ENCODE data around the gene FBRS.
"Not testable (repeated sequence)": the region's sequence is repeated elsewhere in the genome, so short reads cannot be mapped to it uniquely, and the experiment has no call there.

FBRS gene

GRCh38 chr16:30691907-30692306 lies 33.7 kb downstream of the FBRS start:
- DNase-seq (ENCODE audit: extremely low spot score): no peak
- TF ChIP-seq SP1 (IDR thresholded peaks at IDR 0.05) (no peak), ZNF384 (IDR thresholded peaks at IDR 0.05) (no peak), NFRKB (IDR thresholded peaks at IDR 0.05) (no peak), ARNT (IDR thresholded peaks at IDR 0.05) (no peak), FOXK2 (IDR thresholded peaks at IDR 0.05) (no peak), HDGF (IDR thresholded peaks at IDR 0.05; ENCODE audit: borderline replicate concordance) (no peak), FOXA1 (IDR thresholded peaks at IDR 0.05) (no peak)
- POLR2A ChIA-PET: interaction anchor here (3.4 kb wide), 1 partner anchor 33 kb away, joined by 27 read pairs; the partner anchor contains the start of gene FBRS
- CTCF ChIA-PET: interaction anchor here (1.0 kb wide), 1 partner anchor 600 kb away, joined by 3 read pairs; the partner anchor contains the start of gene TBX6

DNA sequence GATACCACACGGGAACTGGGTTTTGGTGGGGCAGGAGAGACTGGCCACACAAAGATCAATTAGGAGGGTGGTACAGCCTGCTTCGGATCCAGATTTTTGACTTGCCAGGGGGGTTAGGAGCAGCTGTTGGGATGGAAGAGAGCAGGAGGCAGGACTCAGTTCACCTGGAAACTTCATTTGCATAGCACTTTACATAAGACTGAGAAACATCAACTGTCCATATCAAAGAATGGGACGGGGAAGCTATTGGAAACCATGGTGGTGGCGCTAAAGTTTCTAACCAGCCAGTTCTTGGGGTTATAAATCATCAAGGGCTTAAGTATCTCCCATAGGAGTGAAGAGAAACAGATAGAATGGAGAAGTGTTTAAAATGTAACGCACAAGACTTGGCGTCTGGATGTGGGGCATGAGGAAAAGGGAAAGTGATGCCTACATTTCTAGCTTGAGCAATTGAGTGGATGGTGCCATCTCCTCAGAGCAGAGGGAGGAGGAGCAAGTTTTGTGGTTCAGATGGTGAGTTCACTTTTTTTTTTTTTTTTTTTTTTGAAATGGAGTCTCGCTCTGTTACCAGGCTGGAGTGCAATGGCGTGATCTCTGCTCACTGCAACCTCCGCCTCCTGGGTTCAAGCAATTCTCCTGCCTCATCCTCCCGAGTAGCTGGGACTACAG lies 34.3 kb downstream of the FBRS start:
- DNase-seq (ENCODE audit: extremely low spot score): no peak
- TF ChIP-seq SP1 (IDR thresholded peaks at IDR 0.05) (no peak), NFRKB (IDR thresholded peaks at IDR 0.05) (no peak), ELF4 (IDR thresholded peaks at IDR 0.05) (no peak), PKNOX1 (IDR thresholded peaks at IDR 0.05) (no peak), FOXM1 (IDR thresholded peaks at IDR 0.05; ENCODE audit: borderline replicate concordance) (no peak), CTBP1 (IDR thresholded peaks at IDR 0.05; ENCODE audit: borderline replicate concordance) (no peak), SUZ12 (IDR thresholded peaks at IDR 0.05) (no peak), TARDBP (IDR thresholded peaks at IDR 0.05) (no peak), BHLHE40 (IDR thresholded peaks at IDR 0.05; ENCODE audit: borderline replicate concordance) (no peak), LEF1 (IDR thresholded peaks at IDR 0.05; ENCODE audit: borderline replicate concordance) (no peak), HDGF (IDR thresholded peaks at IDR 0.05; ENCODE audit: borderline replicate concordance) (no peak), ZNF384 (IDR thresholded peaks at IDR 0.05) (no peak), FOXK2 (IDR thresholded peaks at IDR 0.05) (no peak), FOXA1 (IDR thresholded peaks at IDR 0.05) (no peak), L3MBTL2 (conservative IDR thresholded peaks at IDR 0.05) (no peak), ARNT (IDR thresholded peaks at IDR 0.05) (no peak)
- ChIA-PET POLR2A (interaction anchor here (3.4 kb wide), 1 partner anchor 33 kb away, joined by 27 read pairs; the partner anchor contains the start of gene FBRS), CTCF (interaction anchor here (0.6 to 1.1 kb wide), 5 partner anchors 9 to 1342 kb away, joined by 3 to 4 read pairs (median 3); partner anchors contain the start of gene TBX6)

GRCh38 chr16:30694926-30695693 lies 36.9 kb downstream of the FBRS start:
- DNase-seq (ENCODE audit: extremely low spot score): no peak
- ChIA-PET POLR2A (interaction anchor here (0.8 to 3.4 kb wide), 7 partner anchors 22 to 53 kb away, joined by 3 to 27 read pairs (median 4); partner anchors contain the start of genes FBRS, PHKG2 and PRR14), CTCF (interaction anchor here (0.7 to 2.3 kb wide), 8 partner anchors 9 to 258 kb away, joined by 3 to 11 read pairs (median 6); partner anchors contain the start of gene PRR14)
- TF ChIP-seq LEF1 (IDR thresholded peaks at IDR 0.05; ENCODE audit: borderline replicate concordance): no peak
- TF ChIP-seq NFRKB (IDR thresholded peaks at IDR 0.05): no peak
- no peak for TF ChIP-seq HDGF (IDR thresholded peaks at IDR 0.05; ENCODE audit: borderline replicate concordance)
- no peak for TF ChIP-seq ELF4 (IDR thresholded peaks at IDR 0.05)
- no peak for TF ChIP-seq PKNOX1 (IDR thresholded peaks at IDR 0.05)
- TF ChIP-seq ARNT (IDR thresholded peaks at IDR 0.05): no peak
- TF ChIP-seq BHLHE40 (IDR thresholded peaks at IDR 0.05; ENCODE audit: borderline replicate concordance): no peak
- no peak for TF ChIP-seq FOXM1 (IDR thresholded peaks at IDR 0.05; ENCODE audit: borderline replicate concordance)

GRCh38 chr16:30696646-30697045 lies 38.4 kb downstream of the FBRS start:
- CTCF ChIA-PET: interaction anchor here (0.5 to 1.8 kb wide), 5 partner anchors 10 to 267 kb away, joined by 3 to 7 read pairs (median 4); partner anchors contain the start of genes DCTPP1 and FBRS
- POLR2A ChIA-PET: interaction anchor here (0.6 to 3.7 kb wide), 17 partner anchors 8 to 889 kb away, joined by 3 to 57 read pairs (median 5); partner anchors contain the start of genes DCTPP1, FBRS, PHKG2 and PRR14
- not testable (repeated sequence) for DNase-seq (ENCODE audit: extremely low spot score)

- peak; percentile 99 for DNase-seq (ENCODE audit: extremely low spot score)
- TF ChIP-seq FOXK2 (IDR thresholded peaks at IDR 0.05) (no peak), ARNT (IDR thresholded peaks at IDR 0.05) (peak; percentile 97), L3MBTL2 (conservative IDR thresholded peaks at IDR 0.05) (peak; percentile 63), TARDBP (IDR thresholded peaks at IDR 0.05) (no peak)
- ChIA-PET POLR2A (interaction anchor here (0.5 to 3.7 kb wide), 25 partner anchors 9 to 890 kb away, joined by 3 to 57 read pairs (median 4); partner anchors contain the start of genes DCTPP1, FBRS, PHKG2 and PRR14), CTCF (interaction anchor here (0.5 to 1.8 kb wide), 6 partner anchors 11 to 268 kb away, joined by 3 to 7 read pairs (median 4); partner anchors contain the start of genes DCTPP1 and FBRS)
Observed at GRCh38 chr16:30697264-30698138, 39.3 kb downstream of the FBRS start.
